Measurements from ENCODE around the gene ADGRG6. TPM values are rescaled to one million over a fixed set of nuclear protein-coding genes. Genes with fewer than 3 reads are reported as not detected.

The ADGRG6 gene
- total and polyA plus RNA-seq, 2 donors (not counting 3 experiments of a cell fraction or from before 2014, with no cell fraction given), result 99.3 to 166 TPM

DNA sequence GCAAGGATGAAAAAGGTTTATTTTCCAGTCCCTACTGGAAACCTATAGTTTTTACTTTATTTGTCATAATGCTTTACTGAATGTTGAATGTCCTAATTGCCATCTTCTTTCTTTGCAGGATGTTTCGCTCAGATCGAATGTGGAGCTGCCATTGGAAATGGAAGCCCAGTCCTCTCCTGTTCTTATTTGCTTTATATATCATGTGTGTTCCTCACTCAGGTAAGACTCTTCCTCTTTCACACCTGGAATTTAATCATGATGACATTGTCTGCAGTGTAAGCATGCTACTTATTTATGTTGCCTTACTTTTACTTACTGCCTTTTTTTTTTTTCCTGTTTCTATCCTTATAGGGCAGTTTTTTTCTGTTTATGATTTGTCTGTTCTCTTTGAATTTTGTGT lies 7.6 kb downstream of the ADGRG6 start:
- Histone ChIP-seq H3K4me3 (replicated peaks in 1 of 3; ENCODE audit: insufficient read depth in 1 of 3, low read depth in 1 of 3, low read length in 3 of 3) (peak overlapping the region; percentile 24 to 26 (median 25)), H3K27ac (ENCODE audit: insufficient read depth, low read depth, low read length) (peak overlapping the region; percentile 22), H3K4me1 (ENCODE audit: control insufficient read depth, extremely low read depth, insufficient read depth, low read length) (peaks cover 59% of the 10 kb centered on the region), H3K4me2 (ENCODE audit: insufficient read depth, low read length) (peak overlapping the region; percentile 83), H4K20me1 (replicated peaks; ENCODE audit: control insufficient read depth, extremely low read depth, insufficient read depth, low read length) (peaks cover 3% of the 10 kb centered on the region), H3K27me3 (ENCODE audit: control insufficient read depth in 2 of 2, insufficient read depth in 2 of 2, low read length in 2 of 2) (no peaks in the 10 kb centered on the region), H3K79me2 (ENCODE audit: control insufficient read depth, insufficient read depth, low read length) (peaks cover 95% of the 10 kb centered on the region), H3K9me3 (replicated peaks; ENCODE audit: control insufficient read depth, insufficient read depth, low read length) (no peaks in the 10 kb centered on the region), H2AFZ (ENCODE audit: low read depth, low read length) (peak overlapping the region; percentile 20), H3K36me3 (ENCODE audit: control insufficient read depth in 2 of 2, extremely low read depth in 1 of 2, insufficient read depth in 2 of 2, low read length in 2 of 2) (peaks cover 0 to 2% of the 10 kb centered on the region in 2 experiments), H3K9ac (replicated peaks; ENCODE audit: extremely low read depth, insufficient read depth, low read length) (peak overlapping the region; percentile 53), H3K9me1 (replicated peaks; ENCODE audit: control insufficient read depth, extremely low read depth, insufficient read depth, low read length) (no peaks in the 10 kb centered on the region)
- no peak for TF ChIP-seq FOS (IDR thresholded peaks at IDR 0.05; ENCODE audit: borderline replicate concordance, insufficient read depth, low read length)
- TF ChIP-seq GATA2 (IDR thresholded peaks at IDR 0.05; ENCODE audit: insufficient read depth, insufficient read length, low read depth, low read length), result no peak
- TF ChIP-seq, protein P1, sequence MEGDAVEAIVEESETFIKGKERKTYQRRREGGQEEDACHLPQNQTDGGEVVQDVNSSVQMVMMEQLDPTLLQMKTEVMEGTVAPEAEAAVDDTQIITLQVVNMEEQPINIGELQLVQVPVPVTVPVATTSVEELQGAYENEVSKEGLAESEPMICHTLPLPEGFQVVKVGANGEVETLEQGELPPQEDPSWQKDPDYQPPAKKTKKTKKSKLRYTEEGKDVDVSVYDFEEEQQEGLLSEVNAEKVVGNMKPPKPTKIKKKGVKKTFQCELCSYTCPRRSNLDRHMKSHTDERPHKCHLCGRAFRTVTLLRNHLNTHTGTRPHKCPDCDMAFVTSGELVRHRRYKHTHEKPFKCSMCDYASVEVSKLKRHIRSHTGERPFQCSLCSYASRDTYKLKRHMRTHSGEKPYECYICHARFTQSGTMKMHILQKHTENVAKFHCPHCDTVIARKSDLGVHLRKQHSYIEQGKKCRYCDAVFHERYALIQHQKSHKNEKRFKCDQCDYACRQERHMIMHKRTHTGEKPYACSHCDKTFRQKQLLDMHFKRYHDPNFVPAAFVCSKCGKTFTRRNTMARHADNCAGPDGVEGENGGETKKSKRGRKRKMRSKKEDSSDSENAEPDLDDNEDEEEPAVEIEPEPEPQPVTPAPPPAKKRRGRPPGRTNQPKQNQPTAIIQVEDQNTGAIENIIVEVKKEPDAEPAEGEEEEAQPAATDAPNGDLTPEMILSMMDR (IDR thresholded peaks at IDR 0.05; ENCODE audit: extremely low read depth in 1 of 2, insufficient read depth in 1 of 2, low read depth in 1 of 2, low read length in 2 of 2), result no peak
- no peak for TF ChIP-seq JUN (IDR thresholded peaks at IDR 0.05; ENCODE audit: borderline replicate concordance, insufficient read depth, insufficient read length, low read depth)
- TF ChIP-seq EZH2 (IDR thresholded peaks at IDR 0.05; ENCODE audit: borderline replicate concordance, low read depth, low read length, severe bottlenecking), result no peak
- no peak for TF ChIP-seq POLR2AphosphoS5 (IDR thresholded peaks at IDR 0.05; ENCODE audit: insufficient read depth, low read depth, low read length)
- TF ChIP-seq MYC (IDR thresholded peaks at IDR 0.05; ENCODE audit: low read depth, low read length), result no peak
- peak; percentile 59 for DNase-seq (ENCODE audit: low read depth, low spot score)
- no peak for FAIRE-seq
- intact Hi-C loops (cut with micrococcal nuclease), result loop anchor here (5.0 kb wide), 1 partner anchor 162 kb away; the partner anchor contains the start of genes NMBR and VTA1
- ChIA-PET CTCF (interaction anchor here (1.1 to 2.8 kb wide), 4 partner anchors 9 to 81 kb away, joined by 3 to 18 read pairs (median 6); no protein-coding TSS in a partner anchor), POLR2A (no interaction called here)
- BruUV-seq (replicated peaks), result no TSS peak
- dilution Hi-C loops (cut with MboI; ENCODE audit: extremely low pct_ligation_motif_present, low sequenced_read_pairs), result no loop called here

Data from endothelial cell of umbilical vein (primary cell).